Measurements from ENCODE around the gene CNTNAP2. TPM values are rescaled to one million over a fixed set of nuclear protein-coding genes. Genes with fewer than 3 reads are reported as not detected.

The CNTNAP2 gene
- total and polyA plus RNA-seq, 9 of the 15 experiments (the other 6 are each of a cell fraction or from before 2014, with no cell fraction given), result 0.04 to 0.62 (median 0.09) TPM; not detected in 4

- Histone ChIP-seq H2AFZ (ENCODE audit: low read depth, low read length) (no peak overlapping the region), H3K9me1 (ENCODE audit: control insufficient read depth, insufficient read depth, low read length) (no peaks in the 10 kb centered on the region), H3K4me2 (ENCODE audit: insufficient read depth, low read length) (no peak overlapping the region), H3K4me1 (replicated peaks in 1 of 2; ENCODE audit: control insufficient read depth in 2 of 2, insufficient read depth in 2 of 2, low read length in 2 of 2) (no peaks in the 10 kb centered on the region), H3K9me3 (replicated peaks; ENCODE audit: control insufficient read depth, insufficient read depth, low read depth, low read length) (no peaks in the 10 kb centered on the region), H3K79me2 (ENCODE audit: control insufficient read depth, insufficient read depth, low read length) (no peaks in the 10 kb centered on the region), H3K9ac (ENCODE audit: insufficient read depth in 1 of 2, low read depth in 2 of 2, low read length in 2 of 2) (no peak overlapping the region), H4K20me1 (replicated peaks; ENCODE audit: control insufficient read depth, insufficient read depth, low read length) (no peaks in the 10 kb centered on the region), H3K36me3 (ENCODE audit: control insufficient read depth, insufficient read depth, low read length) (no peaks in the 10 kb centered on the region), H3K27me3 (ENCODE audit: control insufficient read depth in 2 of 2, insufficient read depth in 2 of 2, low read length in 2 of 2) (no peaks in the 10 kb centered on the region), H3K27ac (ENCODE audit: extremely low read depth, low read depth, low read length) (no peak overlapping the region), H3K4me3 (no peak overlapping the region)
- ATAC-seq (no peak), DNase-seq (ENCODE audit: extremely low read depth in 1 of 4, low spot score in 3 of 4) (peak in 1 of 4 experiments; percentile 6), FAIRE-seq (no peak)
- WGBS (ENCODE audit: insufficient coverage, low coverage, missing lambda C conversion rate), result 4% methylated on average over 2 of the region's 2 CpGs
- in situ Hi-C loops (cut with MboI), result no loop called here
- intact Hi-C loops (cut with micrococcal nuclease), result no loop called here
- no peak for TF ChIP-seq E2F3 (CRISPR knock-in tag; IDR thresholded peaks at IDR 0.05)
- no peak for TF ChIP-seq UBTF (IDR thresholded peaks at IDR 0.05; ENCODE audit: borderline replicate concordance in 1 of 2, low read depth in 2 of 2, low read length in 2 of 2)
- TF ChIP-seq ZFP91 (CRISPR knock-in tag; IDR thresholded peaks at IDR 0.05), result no peak
- TF ChIP-seq ZNF740 (CRISPR knock-in tag; IDR thresholded peaks at IDR 0.05), result no peak
- no peak for TF ChIP-seq ZNF740 (tag; IDR thresholded peaks at IDR 0.05)
- no peak for TF ChIP-seq MED1 (CRISPR knock-in tag; IDR thresholded peaks at IDR 0.05; ENCODE audit: borderline replicate concordance)
- TF ChIP-seq CTCF (IDR thresholded peaks at IDR 0.05 in 2 of 3, conservative IDR thresholded peaks at IDR 0.05 in 1 of 3; ENCODE audit: insufficient read depth in 2 of 3, low read depth in 1 of 3, low read length in 3 of 3), result peak in 1 of 3 experiments; percentile 35; a peak in 1 of 6 replicates
- TF ChIP-seq SRSF9 (IDR thresholded peaks at IDR 0.05; ENCODE audit: borderline replicate concordance, low read depth, low read length), result no peak
- ChIA-PET CTCF (ENCODE audit: low intra/inter-chr PET ratio) (no interaction called here), POLR2A (interaction anchor here (0.7 kb wide), 1 partner anchor 58 kb away, joined by 3 read pairs; no protein-coding TSS in a partner anchor)
- no TSS peak for BruUV-seq (replicated peaks)
Observed at GRCh38 chr7:148151778-148152177, 2035.2 kb downstream of the CNTNAP2 start.
